ENCODE results near the gene SLC15A1.

DNA sequence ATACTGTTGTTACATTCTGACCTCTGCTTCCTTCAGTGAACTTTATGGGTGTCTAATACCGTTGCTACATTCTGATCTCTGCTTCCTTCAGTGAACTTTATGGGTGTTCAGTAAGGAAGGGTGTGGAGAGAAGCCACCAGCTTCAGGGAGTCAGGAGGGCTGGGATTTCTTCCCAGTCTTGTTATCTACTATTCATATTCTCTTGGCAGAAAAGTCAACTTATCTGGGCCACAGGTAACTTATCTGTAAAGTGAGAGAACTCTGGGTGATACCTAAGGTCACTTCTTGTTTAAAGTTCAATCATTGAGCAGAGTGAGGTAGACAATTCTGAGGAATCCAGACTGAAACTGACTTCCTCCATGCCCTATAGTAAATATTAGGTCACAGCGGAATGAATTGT lies 104.3 kb downstream of the SLC15A1 start:
- no peak for TF ChIP-seq POLR2A (IDR thresholded peaks at IDR 0.05; ENCODE audit: low read length)
- TF ChIP-seq GATA1 (IDR thresholded peaks at IDR 0.05; ENCODE audit: low read depth, low read length), result no peak
